Psoas muscle (tissue), 8 donors: Measurements from ENCODE around the gene ZNF560. TPM values are rescaled to one million over a fixed set of nuclear protein-coding genes. Genes with fewer than 3 reads are reported as not detected.
A peak's percentile ranks its signal among the peaks of the same experiment; 100 is the strongest.

Source experiments
- ATAC-seq, 4 donors: fragments of 200-7000 bp; cut with Tn5 transposase; one replicate each; pipeline ENCODE4 v1.9.1; 2020; ENCODE audit warnings: moderate library complexity in 3 of 4, mild to moderate bottlenecking in 2 of 4
- DNase-seq, 2 donors: peaks; one replicate each; pipeline ENCODE4 v3.0.0-alpha.2; 2020
- H3K27ac ChIP-seq: fragments of 200-600 bp; one replicate; pipeline ENCODE4 v1.8.0; 2022
- H3K27me3 ChIP-seq, 3 donors: fragments of 200-600 bp in 1 of 3; one replicate each; pipeline versions ENCODE4 v1.6.1 to v1.8.0; 2013 to 2022; ENCODE audit warnings: low read length in 2 of 3, mild to moderate bottlenecking in 2 of 3, moderate library complexity in 1 of 3; ENCODE audit not compliant: insufficient read depth in 3 of 3
- H3K36me3 ChIP-seq, 2 donors: fragments of 200-600 bp in 1 of 2; one replicate each; pipeline versions ENCODE4 v1.6.1 to v1.8.0; 2013 to 2022; ENCODE audit warnings: low read depth in 1 of 2, mild to moderate bottlenecking in 1 of 2, moderate library complexity in 1 of 2; ENCODE audit not compliant: insufficient read depth in 1 of 2
- H3K4me1 ChIP-seq: fragments of 200-600 bp; one replicate; pipeline ENCODE4 v1.8.0; 2022
- H3K4me3 ChIP-seq: fragments of 200-600 bp; one replicate; pipeline ENCODE4 v1.8.0; 2022; ENCODE audit warnings: mild to moderate bottlenecking
- H3K9me3 ChIP-seq: fragments of 200-600 bp; one replicate; pipeline ENCODE4 v1.8.0; 2022
- WGBS, 3 donors: extraction: QIAGEN DNeasy Blood & Tissue Kit; methylation state at CpG; one replicate each; pipeline versions ENCODE4 v1.1.6 to v1.1.7; 2013; 5-methylcytosine and 5-hydroxymethylcytosine counted together
- intact Hi-C, 2 donors: fragments of 100-400 bp; cut with DNase I; formaldehyde crosslinking; loops; one replicate each; pipeline versions ENCODE4 v1.11.0 to v1.14.2; 2022
- polyA plus RNA-seq, 3 donors: library from polyadenylated mRNA; stranded (reverse); fragments of 200-250 nt; gene quantifications; one replicate each; pipeline ENCODE4 v1.2.3, GENCODE V29; 2013
- total RNA-seq, 4 donors: library from RNA; stranded (reverse); fragmentation: NEBNext Ultra II Directional in 2 of 4; extraction: Animal tissue kit (Norgen Biotek cat#: 25700) in 2 of 4; gene quantifications; one replicate each; pipeline versions ENCODE4 v1.2.1 to v1.2.4, GENCODE V29; 2021 to 2023
- TF ChIP-seq, protein P1 (sequence below): fragments of 200-600 bp; IDR thresholded peaks from one replicate; pipeline ENCODE4 v1.8.0; 2022; ENCODE audit warnings: antibody characterized with exemption
- donor health status: healthy with polysubstance abuse.
- donor health status: DM: no; HTN: no; CAD: no; lungs with moderate emphysema.
- donor health status: Bipolar disorder and iron deficiency.
- donor health status: healthy.
- donor health status: DM: yes; HTN: yes; CAD: no.
- donor health status: DM: no; HTN: no; CAD: no.
- donor health status: DM: no; HTN: no; CAD: no.
- donor health status: DM: yes; HTN: yes; CAD: no.

Gene ZNF560
- total and polyA plus RNA-seq, 7 donors: 0.01 to 0.48 (median 0.04) TPM; not detected in 4

DNA sequence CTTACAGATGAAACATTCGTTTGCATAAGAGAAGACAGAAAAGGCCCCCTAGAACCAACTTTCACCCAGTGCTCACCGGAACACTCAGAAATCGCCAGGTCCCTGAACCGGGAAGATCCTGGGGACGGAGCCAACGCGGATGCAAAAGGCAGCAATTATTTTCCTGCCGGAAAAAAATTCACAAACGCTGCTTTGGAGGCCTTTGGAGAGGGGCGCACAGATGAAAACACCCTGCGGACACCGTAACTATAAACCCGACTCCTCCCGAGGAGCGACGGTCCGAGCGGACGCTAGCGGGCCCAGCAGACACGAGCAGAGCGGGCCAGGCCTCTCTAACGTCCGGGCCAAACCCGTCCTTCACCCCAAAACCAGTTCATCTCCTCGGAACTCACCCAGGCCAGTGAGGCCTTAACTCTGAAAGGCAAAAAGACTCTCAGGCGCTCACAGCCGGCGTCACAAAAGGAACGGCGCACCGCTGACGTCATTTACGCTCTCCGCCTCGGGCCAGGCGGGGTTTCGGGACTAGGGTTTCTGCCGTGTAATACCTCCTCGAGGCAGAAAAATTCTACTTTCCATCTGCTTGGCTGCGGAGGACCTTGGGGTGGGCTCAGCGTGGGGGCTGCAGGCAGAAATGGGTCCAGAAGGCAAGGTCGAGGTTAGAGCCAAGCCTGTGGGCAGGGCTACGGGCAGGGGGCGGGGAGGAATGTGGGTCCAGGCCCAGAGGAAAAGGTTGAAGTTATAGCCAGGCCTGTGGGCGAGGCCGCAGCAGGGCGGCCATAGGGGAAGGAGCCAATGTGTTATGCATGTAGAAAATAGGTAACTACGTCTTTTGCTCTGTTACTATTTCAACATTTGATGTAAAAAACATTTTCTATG is 40.0 kb upstream of the ZNF560 start, which contains the start of gene ZNF426:
TSS of gene ZNF426 (minus strand) at position 463 of the 876 bp plus-strand sequence. CDS start 2,413 bp downstream, outside the sequence.
- intact Hi-C loops: loop anchor here in 1 of 2 donors (5.0 kb wide), 2 partner anchors 401 to 1434 kb away; no protein-coding TSS in a partner anchor
- H3K27ac ChIP-seq: peak within 1 kb of the TSS; percentile 87
- TF ChIP-seq, protein P1, sequence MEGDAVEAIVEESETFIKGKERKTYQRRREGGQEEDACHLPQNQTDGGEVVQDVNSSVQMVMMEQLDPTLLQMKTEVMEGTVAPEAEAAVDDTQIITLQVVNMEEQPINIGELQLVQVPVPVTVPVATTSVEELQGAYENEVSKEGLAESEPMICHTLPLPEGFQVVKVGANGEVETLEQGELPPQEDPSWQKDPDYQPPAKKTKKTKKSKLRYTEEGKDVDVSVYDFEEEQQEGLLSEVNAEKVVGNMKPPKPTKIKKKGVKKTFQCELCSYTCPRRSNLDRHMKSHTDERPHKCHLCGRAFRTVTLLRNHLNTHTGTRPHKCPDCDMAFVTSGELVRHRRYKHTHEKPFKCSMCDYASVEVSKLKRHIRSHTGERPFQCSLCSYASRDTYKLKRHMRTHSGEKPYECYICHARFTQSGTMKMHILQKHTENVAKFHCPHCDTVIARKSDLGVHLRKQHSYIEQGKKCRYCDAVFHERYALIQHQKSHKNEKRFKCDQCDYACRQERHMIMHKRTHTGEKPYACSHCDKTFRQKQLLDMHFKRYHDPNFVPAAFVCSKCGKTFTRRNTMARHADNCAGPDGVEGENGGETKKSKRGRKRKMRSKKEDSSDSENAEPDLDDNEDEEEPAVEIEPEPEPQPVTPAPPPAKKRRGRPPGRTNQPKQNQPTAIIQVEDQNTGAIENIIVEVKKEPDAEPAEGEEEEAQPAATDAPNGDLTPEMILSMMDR: no peak
- H3K4me3 ChIP-seq: peak within 1 kb of the TSS; percentile 91
- peak; percentile 95 to 99 (median 97) for ATAC-seq
- H3K36me3 ChIP-seq: peaks cover 17 to 32% of the 10 kb centered on the region in 2 donors
- no peaks in the 10 kb centered on the region for H3K27me3 ChIP-seq
- DNase-seq: peak; percentile 87 to 92
- 0 to 1% (median 0%) methylated on average over 49 of the region's 49 CpGs for WGBS, 3 donors
- H3K4me1 ChIP-seq: peaks cover 12% of the 10 kb centered on the region
- H3K9me3 ChIP-seq: peaks cover 28% of the 10 kb centered on the region

- H3K36me3 ChIP-seq: peaks cover 39 to 57% of the 10 kb centered on the region in 2 donors
- ATAC-seq: no peak
- TF ChIP-seq, protein P1: no peak
These were observed 37.5 kb upstream of the ZNF560 start for GRCh38 chr19:9535934-9536333.

DNA sequence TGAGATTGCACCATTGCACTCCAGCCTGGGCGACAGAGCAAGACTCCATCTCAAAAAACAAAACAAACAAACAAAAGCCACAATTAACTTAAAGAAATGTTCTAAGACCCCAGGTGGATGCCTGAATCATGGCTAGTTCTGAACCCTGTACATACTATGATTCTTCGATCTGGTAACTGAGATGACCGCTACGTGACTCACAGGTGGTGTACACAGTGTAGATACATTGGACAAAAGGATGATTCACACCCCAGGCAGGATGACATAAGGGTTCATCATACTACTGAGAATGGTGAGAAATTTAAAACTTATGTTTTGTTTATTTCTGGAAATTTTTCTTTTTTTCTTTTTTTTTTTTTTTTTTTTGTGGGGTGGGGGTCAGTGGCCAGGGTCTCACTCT is 33.5 kb upstream of the ZNF560 start:
- Histone ChIP-seq H3K9me3 (peaks cover 76% of the 10 kb centered on the region), H3K4me3 (no peak overlapping the region), H3K4me1 (peaks cover 5% of the 10 kb centered on the region), H3K36me3 (peaks cover 75 to 97% of the 10 kb centered on the region in 2 donors), H3K27ac (no peak overlapping the region), H3K27me3 (no peaks in the 10 kb centered on the region)
- TF ChIP-seq, protein P1: no peak
- intact Hi-C loops: no loop called here
- DNase-seq (no peak), ATAC-seq (no peak)
- WGBS, 3 donors: 96 to 99% (median 98%) methylated on average over 4 of the region's 4 CpGs

More at GRCh38 chr19:9535934-9536333, 37.5 kb upstream of the ZNF560 start:
- no peaks in the 10 kb centered on the region for H3K27me3 ChIP-seq
- H3K9me3 ChIP-seq: peaks cover 48% of the 10 kb centered on the region
- intact Hi-C loops: loop anchor here in 1 of 2 donors (5.0 kb wide), 2 partner anchors 399 to 1436 kb away; no protein-coding TSS in a partner anchor
- H3K27ac ChIP-seq: no peak overlapping the region
- peaks cover 12% of the 10 kb centered on the region for H3K4me1 ChIP-seq
- 94 to 98% (median 96%) methylated on average over 4 of the region's 4 CpGs for WGBS, 3 donors
- DNase-seq: no peak
- H3K4me3 ChIP-seq: no peak overlapping the region

DNA sequence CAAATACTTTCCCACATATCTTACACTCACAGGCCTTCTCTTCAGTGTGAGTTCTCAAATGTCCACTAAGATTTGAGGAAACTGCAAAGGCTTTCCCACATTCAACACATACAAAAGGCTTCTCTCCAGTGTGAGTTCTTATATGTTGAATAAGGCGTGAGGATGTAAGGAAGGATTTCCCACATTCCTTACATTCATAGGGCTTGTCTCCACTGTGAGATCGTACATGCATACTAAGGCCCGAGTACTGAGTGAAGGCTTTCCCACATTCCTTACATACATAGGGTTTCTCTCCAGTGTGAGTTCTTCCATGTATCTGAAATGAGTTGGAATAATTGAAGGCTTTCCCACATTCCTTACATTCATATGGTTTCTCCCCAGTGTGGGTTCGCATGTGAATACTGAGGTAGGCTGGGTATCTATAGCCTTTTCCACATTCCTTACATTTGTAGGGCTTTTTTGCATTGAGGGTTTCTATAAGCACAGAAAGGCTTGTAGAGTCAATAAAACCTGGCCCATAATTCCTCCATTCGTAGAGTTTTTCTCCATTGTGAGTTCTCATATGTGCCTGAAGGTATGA is 30.4 kb upstream of the ZNF560 start:
- H3K9me3 ChIP-seq: peaks cover 93% of the 10 kb centered on the region
- DNase-seq (no peak), ATAC-seq (no peak)
- H3K27me3 ChIP-seq: no peaks in the 10 kb centered on the region
- WGBS, 3 donors: 97 to 98% (median 98%) methylated on average over 5 of the region's 5 CpGs
- H3K4me3 ChIP-seq: no peak overlapping the region
- H3K36me3 ChIP-seq: peaks cover 68 to 79% of the 10 kb centered on the region in 2 donors
- H3K27ac ChIP-seq: no peak overlapping the region
- intact Hi-C loops: no loop called here
- TF ChIP-seq, protein P1: no peak
- H3K4me1 ChIP-seq: no peaks in the 10 kb centered on the region
